Effector memory CD4-positive, alpha-beta T cell (primary cell): ENCODE measurements around the gene BBS2.

Source experiments
- DNase-seq, 3 donors: peaks; one replicate each; pipeline ENCODE4 v3.0.0-alpha.2; 2020
- H3K27ac ChIP-seq: 2 replicates; pipeline ENCODE4 v1.7.0; 2013; ENCODE audit warnings: mild to moderate bottlenecking, low read length, moderate library complexity; ENCODE audit not compliant: insufficient read depth, poor library complexity, severe bottlenecking
- H3K27me3 ChIP-seq: replicated peaks from 2 replicates; pipeline ENCODE4 v1.7.0; 2013; ENCODE audit warnings: mild to moderate bottlenecking, low read length; ENCODE audit not compliant: insufficient read depth, control insufficient read depth, poor library complexity, severe bottlenecking
- H3K36me3 ChIP-seq: 2 replicates; pipeline ENCODE4 v1.7.0; 2013; ENCODE audit warnings: mild to moderate bottlenecking, low read length, moderate library complexity; ENCODE audit not compliant: control insufficient read depth, insufficient read depth
- H3K4me1 ChIP-seq: 2 replicates; pipeline ENCODE4 v1.7.0; 2013; ENCODE audit warnings: low read length, mild to moderate bottlenecking; ENCODE audit not compliant: control insufficient read depth, insufficient read depth, poor library complexity, severe bottlenecking
- H3K4me3 ChIP-seq: 2 replicates; pipeline ENCODE4 v1.7.0; 2013; ENCODE audit warnings: low read length, low read depth, mild to moderate bottlenecking; ENCODE audit not compliant: insufficient read depth, poor library complexity, severe bottlenecking
- H3K9me3 ChIP-seq: 2 replicates; pipeline ENCODE4 v1.7.0; 2013; ENCODE audit warnings: mild to moderate bottlenecking, low read length, moderate library complexity; ENCODE audit not compliant: control insufficient read depth
- total RNA-seq, 3 donors: gene quantifications; one replicate each; lab custom pipeline; 2026; lab: John Stamatoyannopoulos, UW

BBS2 gene
- total RNA-seq, result 34.4 to 45.9 (median 38.6) reads per million in 3 donors

GRCh38 chr16:56519459-56520250 lies at the start of gene BBS2:
Gene BBS2, minus strand, starts transcription at chr16:56520024. Its CDS starts 162 bp downstream, at chr16:56519862.
- Histone ChIP-seq H3K27me3 (no peaks in the 10 kb centered on the region), H3K4me3 (peak within 1 kb of the TSS; percentile 99), H3K36me3 (no peaks in the 10 kb centered on the region), H3K27ac (peak within 1 kb of the TSS; percentile 88), H3K4me1 (peaks cover 7% of the 10 kb centered on the region), H3K9me3 (no peaks in the 10 kb centered on the region)
- peak; percentile 84 to 85 (median 84) for DNase-seq

GRCh38 chr16:56564793-56565477 lies 45.1 kb upstream of the BBS2 start, which contains the start of gene MT4:
Gene MT4, plus strand, starts transcription at chr16:56565073. Its CDS starts 56 bp downstream, at chr16:56565129.
- no peak for DNase-seq
- Histone ChIP-seq H3K27me3 (no peaks in the 10 kb centered on the region), H3K27ac (no peak within 1 kb of the TSS), H3K36me3 (no peaks in the 10 kb centered on the region), H3K9me3 (no peaks in the 10 kb centered on the region), H3K4me3 (no peak within 1 kb of the TSS), H3K4me1 (no peaks in the 10 kb centered on the region)

GRCh38 chr16:56561126-56561525 lies 41.3 kb upstream of the BBS2 start:
- Histone ChIP-seq H3K4me3 (no peak overlapping the region), H3K27ac (no peak overlapping the region), H3K36me3 (no peaks in the 10 kb centered on the region), H3K4me1 (no peaks in the 10 kb centered on the region), H3K27me3 (no peaks in the 10 kb centered on the region), H3K9me3 (no peaks in the 10 kb centered on the region)
- DNase-seq, result no peak

- H3K4me1 ChIP-seq, result no peaks in the 10 kb centered on the region
- no peaks in the 10 kb centered on the region for H3K9me3 ChIP-seq
- H3K36me3 ChIP-seq, result no peaks in the 10 kb centered on the region
- no peak for DNase-seq
- no peak overlapping the region for H3K4me3 ChIP-seq
- no peaks in the 10 kb centered on the region for H3K27me3 ChIP-seq
- no peak overlapping the region for H3K27ac ChIP-seq
Measured at GRCh38 chr16:56560447-56560846, 40.6 kb upstream of the BBS2 start.

GRCh38 chr16:56559109-56559508 lies 39.3 kb upstream of the BBS2 start:
- Histone ChIP-seq H3K36me3 (no peaks in the 10 kb centered on the region), H3K27me3 (peaks cover 5% of the 10 kb centered on the region), H3K27ac (no peak overlapping the region), H3K4me1 (no peaks in the 10 kb centered on the region), H3K9me3 (no peaks in the 10 kb centered on the region), H3K4me3 (no peak overlapping the region)
- no peak for DNase-seq

- Histone ChIP-seq H3K36me3 (no peaks in the 10 kb centered on the region), H3K4me1 (no peaks in the 10 kb centered on the region), H3K4me3 (no peak overlapping the region), H3K27me3 (peaks cover 5% of the 10 kb centered on the region), H3K9me3 (no peaks in the 10 kb centered on the region), H3K27ac (no peak overlapping the region)
- DNase-seq, result no peak
Measured at GRCh38 chr16:56558024-56558747, 38.4 kb upstream of the BBS2 start.

- Histone ChIP-seq H3K36me3 (no peaks in the 10 kb centered on the region), H3K4me1 (no peaks in the 10 kb centered on the region), H3K4me3 (no peak overlapping the region), H3K9me3 (no peaks in the 10 kb centered on the region), H3K27ac (no peak overlapping the region), H3K27me3 (peaks cover 5% of the 10 kb centered on the region)
- no peak for DNase-seq
Measured at GRCh38 chr16:56554441-56554840, 34.6 kb upstream of the BBS2 start.

GRCh38 chr16:56551796-56552738 lies 32.2 kb upstream of the BBS2 start:
- Histone ChIP-seq H3K4me3 (no peak overlapping the region), H3K4me1 (peaks cover 7% of the 10 kb centered on the region), H3K9me3 (no peaks in the 10 kb centered on the region), H3K36me3 (no peaks in the 10 kb centered on the region), H3K27ac (no peak overlapping the region), H3K27me3 (peaks cover 5% of the 10 kb centered on the region)
- DNase-seq, result no peak

- Histone ChIP-seq H3K27me3 (no peaks in the 10 kb centered on the region), H3K36me3 (no peaks in the 10 kb centered on the region), H3K4me1 (peaks cover 7% of the 10 kb centered on the region), H3K27ac (no peak overlapping the region), H3K4me3 (no peak overlapping the region), H3K9me3 (no peaks in the 10 kb centered on the region)
- no peak for DNase-seq
Measured at GRCh38 chr16:56549744-56550385, 30.0 kb upstream of the BBS2 start.
